ENCODE results near the gene RALBP1. TPM values are rescaled to one million over a fixed set of nuclear protein-coding genes. Genes with fewer than 3 reads are reported as not detected.

RALBP1 gene
- total RNA-seq, 1 donor from 2014 or later = 83.5 TPM

- no peak for DNase-seq (ENCODE audit: low read depth)
Measured at GRCh38 chr18:9507565-9508088, 32.3 kb downstream of the RALBP1 start.

DNA sequence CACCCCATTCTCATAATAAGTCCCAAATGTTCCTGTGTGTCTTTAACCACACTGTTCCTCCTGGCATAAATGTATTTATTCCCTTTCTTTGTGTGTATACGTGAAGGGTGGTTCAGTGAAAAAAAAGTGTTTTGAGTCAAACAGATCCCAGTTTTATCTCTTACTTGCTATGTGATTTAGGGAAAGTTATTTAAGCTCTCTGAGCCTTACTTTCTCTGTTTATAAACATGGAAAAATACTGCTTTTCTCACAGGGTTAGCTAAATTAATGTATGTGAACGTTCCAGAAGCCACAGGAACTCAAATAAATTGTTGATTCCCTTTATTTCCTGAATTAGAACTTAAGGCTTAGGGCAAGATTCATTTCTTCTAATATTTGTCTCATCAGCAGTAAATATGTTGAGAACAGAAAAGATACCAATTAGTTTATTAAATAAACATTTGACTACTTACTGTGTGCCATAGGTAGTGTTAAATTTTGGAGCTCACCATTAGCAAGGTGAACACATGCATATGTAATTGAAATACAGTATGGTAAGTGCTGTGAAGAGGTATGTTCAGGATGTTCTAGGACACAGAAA lies 33.2 kb downstream of the RALBP1 start:
- DNase-seq (ENCODE audit: low read depth) = no peak

DNA sequence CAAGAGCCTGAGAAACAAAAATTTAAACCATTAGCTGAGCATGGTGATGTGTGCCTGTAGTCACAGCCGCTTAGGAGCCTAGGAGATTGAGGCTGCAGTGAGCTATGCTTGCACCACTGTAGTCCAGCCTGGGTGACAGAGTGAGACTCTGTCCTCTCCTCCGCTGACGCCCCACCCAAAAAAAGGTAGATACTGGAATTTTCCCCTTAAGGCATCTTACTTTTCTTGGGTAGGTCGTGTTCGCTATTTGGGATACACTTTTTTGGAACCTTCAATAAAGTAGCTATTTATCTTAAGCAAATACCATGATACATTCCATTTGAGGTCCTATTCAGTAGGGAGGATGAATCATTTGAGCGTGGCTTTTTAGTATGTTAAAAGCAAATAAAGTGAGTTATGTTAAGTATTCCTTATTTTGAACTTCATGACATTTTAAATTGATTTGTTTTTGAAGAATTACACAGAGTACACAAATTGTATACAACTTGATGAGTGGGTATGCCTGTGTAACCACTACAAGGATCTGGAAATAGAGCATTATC lies 38.7 kb downstream of the RALBP1 start:
- DNase-seq (ENCODE audit: low read depth) = no peak

DNA sequence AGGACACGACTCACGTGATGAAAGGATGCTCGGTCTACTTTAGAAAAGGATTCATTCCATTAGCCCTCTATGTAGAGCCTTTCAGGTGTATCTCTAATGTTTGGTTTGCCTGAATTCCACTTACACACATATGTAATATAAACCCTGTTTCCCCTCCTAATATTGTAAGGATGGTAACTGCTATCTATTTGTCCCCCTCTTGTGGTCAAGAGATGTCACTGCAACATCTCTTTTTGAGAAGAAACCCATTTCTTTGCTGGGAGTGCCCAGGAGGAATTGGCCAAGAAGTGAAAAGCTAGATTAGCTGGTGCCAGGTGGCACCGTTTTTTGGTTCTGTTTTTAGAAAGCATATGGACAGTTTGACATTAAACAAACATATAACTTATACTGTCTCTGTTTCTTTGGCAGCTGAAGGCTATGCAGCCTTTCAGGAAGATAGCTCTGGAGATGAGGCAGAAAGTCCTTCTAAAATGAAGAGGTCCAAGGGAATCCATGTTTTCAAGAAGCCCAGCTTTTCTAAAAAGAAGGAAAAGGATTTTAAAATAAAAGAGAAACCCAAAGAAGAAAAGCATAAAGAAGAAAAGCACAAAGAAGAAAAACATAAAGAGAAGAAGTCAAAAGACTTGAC lies 41.2 kb downstream of the RALBP1 start:
- peak; percentile 38 for DNase-seq (ENCODE audit: low read depth)

DNA sequence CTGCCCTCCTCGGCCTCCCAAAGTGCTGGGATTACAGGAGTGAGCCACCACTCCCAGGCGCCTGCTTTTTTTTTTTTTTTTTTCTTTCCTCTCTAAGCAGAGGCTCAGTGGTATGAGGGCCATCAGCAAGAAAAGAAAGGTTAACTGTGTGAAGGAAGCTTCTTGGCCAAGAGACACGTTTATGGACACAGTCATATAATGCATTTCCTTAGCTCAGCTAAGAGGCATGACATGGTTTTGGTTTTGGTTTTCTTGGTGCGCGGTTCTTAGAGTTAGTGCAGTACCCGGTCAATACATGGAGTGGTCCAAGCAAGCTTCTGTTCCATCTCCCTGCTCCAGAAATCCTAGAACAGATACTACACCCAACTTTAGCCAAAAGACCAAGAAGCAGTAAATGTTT lies 42.6 kb downstream of the RALBP1 start:
- no peak for DNase-seq (ENCODE audit: low read depth)

- no peak for DNase-seq (ENCODE audit: low read depth)
Measured at GRCh38 chr18:9519399-9519798, 44.1 kb downstream of the RALBP1 start.

DNA sequence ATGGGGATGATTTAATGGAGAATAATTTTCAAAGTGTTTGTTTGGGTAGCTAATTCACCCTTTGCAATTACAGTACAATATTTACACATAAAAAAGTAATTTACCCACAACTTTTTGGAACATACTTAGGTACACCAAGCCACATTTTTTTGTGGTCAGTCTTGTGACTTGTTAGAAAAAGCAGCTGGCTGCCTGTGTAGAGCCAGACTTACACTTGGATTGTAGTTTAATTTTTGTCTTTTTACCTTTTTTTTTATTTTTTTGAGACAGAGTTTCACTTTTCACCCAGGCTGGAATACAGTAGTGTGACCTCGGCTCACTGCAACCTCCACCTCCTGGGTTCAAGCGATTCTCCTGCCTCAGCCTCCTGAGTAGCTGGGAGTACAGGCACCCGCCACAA lies 45.4 kb downstream of the RALBP1 start:
- peak; percentile 53 for DNase-seq (ENCODE audit: low read depth)

DNA sequence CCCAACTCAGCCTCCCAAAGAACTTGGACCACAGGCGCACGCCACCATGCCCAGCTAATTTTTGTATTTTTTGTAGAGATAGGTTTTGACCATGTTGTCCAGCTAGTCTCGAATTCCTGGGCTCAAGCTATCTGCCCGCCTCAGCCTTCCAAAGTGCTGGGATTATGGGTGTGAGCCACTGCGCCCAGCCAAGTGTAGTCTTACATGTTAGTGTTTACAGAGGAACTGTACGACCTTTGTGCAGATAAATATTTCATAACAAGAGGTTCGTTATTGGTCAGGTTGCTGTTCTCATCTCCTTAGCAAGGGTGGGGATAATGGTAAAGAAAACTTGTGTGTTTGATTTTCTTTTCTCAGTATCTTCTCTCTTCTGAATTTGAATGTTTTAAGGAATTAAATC lies 46.5 kb downstream of the RALBP1 start:
- no peak for DNase-seq (ENCODE audit: low read depth)

DNA sequence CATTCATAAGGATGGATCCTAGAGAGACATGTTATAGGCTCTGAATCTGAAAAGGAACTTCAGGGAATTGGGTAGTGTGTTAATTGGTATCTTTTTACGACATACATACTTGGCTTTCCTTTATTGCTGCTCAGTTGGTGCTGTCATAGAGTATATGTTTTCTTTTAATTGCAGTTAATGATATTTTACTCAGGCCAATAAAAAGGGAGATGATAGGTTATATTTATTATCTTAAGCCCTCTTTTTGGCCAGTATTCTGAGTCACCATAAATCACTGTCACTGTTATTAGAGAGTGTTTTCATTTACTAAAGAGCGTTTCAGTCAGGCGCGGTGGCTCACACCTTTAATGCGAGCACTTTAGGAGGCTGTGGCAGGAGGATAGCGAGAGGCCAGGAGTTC lies 47.6 kb downstream of the RALBP1 start:
- no peak for DNase-seq (ENCODE audit: low read depth)

- no peak for DNase-seq (ENCODE audit: low read depth)
Measured at GRCh38 chr18:9526458-9526857, 51.1 kb downstream of the RALBP1 start.

- DNase-seq (ENCODE audit: low read depth) = no peak
Measured at GRCh38 chr18:9530226-9531009, 55.1 kb downstream of the RALBP1 start.

- no peak for DNase-seq (ENCODE audit: low read depth)
Measured at GRCh38 chr18:9531791-9532410, 56.6 kb downstream of the RALBP1 start.

DNA sequence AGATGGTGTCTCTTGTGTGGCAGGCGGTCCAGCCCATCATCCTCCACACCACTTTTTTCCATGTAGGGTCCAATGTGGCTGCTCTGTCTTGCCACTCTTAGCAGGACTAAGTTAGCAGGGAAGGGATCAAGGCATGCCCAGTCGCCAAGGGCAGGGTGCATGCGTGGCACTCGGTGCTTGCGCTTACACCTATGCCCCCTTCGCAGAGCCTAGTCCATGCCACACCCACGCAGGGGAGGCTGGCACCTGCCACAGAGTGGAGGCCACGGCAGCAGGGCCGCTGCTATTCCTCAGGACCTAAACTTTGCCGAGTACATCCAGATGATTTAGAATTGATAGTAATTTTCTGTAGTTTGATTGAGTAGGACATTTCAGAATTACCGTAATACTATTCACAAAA lies 59.5 kb downstream of the RALBP1 start:
- DNase-seq (ENCODE audit: low read depth) = no peak

GRCh38 chr18:9535430-9535991 lies 60.2 kb downstream of the RALBP1 start:
- no peak for DNase-seq (ENCODE audit: low read depth)

DNA sequence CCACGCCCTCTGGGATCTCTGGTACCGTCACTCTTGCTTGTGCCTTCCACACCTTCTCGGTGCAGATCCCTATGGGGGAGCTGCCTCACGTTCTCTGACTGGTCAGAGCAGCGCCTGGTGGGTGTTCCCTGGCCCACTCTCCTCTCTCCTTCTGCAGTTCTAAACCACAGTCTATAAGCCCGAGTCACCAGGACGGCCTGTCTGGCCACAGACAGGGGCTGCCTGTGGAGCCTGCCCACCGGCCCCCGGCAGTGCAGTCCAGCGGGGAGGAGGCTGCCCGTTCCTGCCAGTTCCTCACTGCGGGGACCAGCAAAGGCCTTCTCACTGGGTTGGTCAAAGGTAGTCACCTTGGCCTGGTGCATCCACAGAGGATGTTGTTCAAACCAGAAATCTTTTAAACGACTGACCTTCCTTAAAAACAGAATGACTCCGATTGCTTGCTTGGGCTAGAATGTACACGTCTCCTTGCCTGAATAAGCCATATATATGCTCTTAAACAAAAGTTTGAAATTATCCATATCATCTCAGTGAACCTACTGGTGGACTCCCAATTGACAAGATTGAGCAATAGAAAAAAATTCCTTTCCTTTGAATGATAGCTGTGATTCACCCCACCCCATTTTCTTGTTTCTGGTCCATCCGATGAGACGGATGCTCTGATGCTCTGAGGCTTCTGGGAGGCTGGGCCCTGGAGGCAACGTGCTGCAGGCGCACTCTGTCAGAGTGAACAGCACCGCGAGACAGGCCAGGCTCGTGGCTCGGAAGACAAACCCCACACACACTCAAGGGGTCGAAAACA lies 61.2 kb downstream of the RALBP1 start:
- DNase-seq (ENCODE audit: low read depth) = no peak

- no peak for DNase-seq (ENCODE audit: low read depth)
Measured at GRCh38 chr18:9537677-9538076, 62.4 kb downstream of the RALBP1 start.

GRCh38 chr18:9539283-9539682 lies 64.0 kb downstream of the RALBP1 start:
- no peak for DNase-seq (ENCODE audit: low read depth)

DNA sequence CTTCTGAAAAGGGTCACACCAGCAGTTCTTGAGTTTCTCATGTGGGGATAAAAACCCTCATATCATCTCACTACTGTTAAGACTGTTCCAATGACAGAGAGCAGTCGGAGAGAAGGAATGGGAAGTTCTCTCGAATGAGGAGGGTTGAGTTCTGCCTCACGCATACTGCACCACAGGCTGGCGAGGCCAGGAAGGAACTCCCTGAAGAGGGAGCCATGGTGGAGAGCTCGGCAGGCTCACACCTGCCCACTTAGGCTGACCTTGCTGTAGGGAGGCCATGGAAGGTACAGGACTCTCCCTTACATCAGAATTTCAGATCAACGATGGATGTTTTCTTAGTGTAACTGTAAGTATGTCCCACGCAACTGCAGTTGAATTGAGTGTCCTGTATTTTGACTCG lies 64.6 kb downstream of the RALBP1 start:
- no peak for DNase-seq (ENCODE audit: low read depth)

- DNase-seq (ENCODE audit: low read depth) = no peak
Measured at GRCh38 chr18:9542924-9543323, 67.6 kb downstream of the RALBP1 start.

DNA sequence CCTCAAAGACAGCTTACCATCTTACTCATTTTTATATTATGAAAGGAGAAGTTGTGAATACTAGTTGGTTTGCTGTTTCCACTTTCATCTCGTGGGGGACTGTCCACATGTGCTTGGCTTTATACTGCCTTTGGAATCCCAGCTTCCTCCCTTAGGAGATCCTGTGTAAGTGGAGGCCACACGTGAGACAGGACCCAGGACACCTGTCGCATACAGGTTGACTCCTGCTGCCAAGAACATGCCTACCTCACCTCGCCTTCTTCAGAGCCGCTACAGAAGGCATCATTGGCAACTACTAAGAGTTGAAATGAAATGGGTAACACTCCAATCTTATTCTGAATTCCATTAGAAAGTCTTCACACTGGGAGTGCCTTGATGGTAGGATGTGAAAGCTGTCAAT lies 69.7 kb downstream of the RALBP1 start:
- DNase-seq (ENCODE audit: low read depth) = no peak

- no peak for DNase-seq (ENCODE audit: low read depth)
Measured at GRCh38 chr18:9546468-9546867, 71.2 kb downstream of the RALBP1 start.
